Middle frontal gyrus (tissue), 1 donor: ENCODE measurements around the gene ANKS6.

Experiments used
- DNase-seq: peaks from one replicate; pipeline ENCODE4 v3.0.0-alpha.2; 2015; ENCODE audit warnings: low spot score; ENCODE audit errors: extremely low spot score

Gene ANKS6

DNA sequence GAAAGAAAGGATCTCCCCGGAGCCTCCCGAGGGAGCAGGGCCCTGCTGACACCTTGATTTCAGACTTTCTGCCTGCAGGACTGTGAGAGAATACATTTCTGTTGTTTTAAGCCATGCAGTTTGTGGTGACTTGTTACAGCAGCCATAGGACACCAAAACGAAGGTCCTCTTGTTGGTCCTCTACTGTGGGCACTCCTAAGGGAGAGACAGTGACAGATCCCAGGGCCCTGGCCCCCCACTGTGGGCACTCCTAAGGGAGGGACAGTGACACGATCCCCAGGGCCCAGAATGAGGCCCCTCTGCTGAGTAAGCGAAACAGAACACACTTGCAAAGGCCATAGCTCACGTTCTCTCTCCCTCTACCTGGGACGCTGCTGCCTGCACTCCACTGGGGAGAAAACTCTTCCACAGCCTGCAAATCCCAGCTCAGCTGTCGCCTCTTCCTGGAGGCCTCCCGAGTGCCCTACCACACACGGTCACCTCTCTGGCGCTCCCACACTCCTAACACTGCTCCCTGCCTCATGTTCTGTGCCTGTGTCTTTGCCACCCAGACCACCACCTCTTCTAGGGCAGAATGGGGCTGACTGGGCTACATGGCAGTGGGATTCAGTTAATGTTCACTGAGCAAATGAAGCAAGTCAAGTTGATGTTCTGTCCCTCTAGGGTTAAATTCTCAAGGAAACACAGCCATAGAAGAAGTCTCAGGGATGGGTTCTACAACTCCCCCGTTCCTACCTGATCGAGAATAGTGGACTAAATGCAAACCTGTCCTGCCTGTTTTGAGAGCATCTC lies 23.8 kb downstream of the ANKS6 start:
- DNase-seq = no peak

DNA sequence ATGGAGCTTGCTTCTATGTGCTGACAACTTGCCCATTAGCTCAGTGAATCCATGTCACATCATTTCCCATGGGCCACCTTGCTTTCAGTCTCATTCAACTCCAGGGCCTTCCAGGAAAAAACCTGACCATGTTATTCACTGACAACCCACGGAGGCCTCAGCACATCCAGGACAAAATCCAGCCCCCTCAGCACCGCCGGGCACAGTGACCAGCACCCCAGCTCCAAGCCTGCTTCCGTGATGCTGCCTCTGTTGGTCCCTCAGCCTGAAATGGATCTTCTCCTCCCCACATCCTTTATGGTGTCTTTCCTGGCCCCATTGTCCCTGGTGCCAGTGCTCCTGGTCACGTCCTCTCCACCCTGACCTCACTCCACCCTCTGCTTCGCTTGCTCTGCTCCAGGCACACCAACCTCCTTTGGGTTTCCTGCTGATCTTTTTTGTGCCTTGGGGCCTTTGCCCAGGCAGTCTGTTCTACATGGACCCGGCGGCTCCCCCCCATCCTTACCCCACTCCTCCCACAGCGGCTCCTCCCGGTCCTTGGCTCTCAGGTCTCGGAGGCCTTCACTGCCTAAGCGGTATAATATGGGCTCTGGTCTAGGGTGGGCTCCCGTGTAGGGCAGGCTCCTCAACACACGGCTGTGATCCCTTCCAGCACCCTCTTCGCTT lies 25.0 kb downstream of the ANKS6 start:
- DNase-seq = no peak

DNA sequence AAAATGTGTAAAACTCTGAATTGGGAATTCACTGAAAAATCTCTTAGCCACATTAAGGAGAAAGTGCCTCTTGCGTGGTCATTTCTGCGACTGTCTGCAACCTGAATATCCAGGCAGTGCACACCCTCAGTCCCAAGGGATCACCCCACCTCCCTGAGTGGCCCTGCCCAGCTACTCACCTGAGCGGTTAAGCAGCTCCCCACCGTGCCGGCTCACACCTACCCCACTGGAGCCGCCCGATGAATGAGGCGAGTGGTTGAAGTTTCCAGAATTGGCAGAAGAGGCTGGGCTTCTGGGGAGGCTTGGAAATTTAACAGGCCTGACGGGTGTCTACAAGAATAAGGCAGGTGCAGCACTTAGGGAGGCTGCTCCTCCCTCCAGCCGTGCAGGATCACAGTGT lies 25.6 kb downstream of the ANKS6 start:
- no peak for DNase-seq

DNA sequence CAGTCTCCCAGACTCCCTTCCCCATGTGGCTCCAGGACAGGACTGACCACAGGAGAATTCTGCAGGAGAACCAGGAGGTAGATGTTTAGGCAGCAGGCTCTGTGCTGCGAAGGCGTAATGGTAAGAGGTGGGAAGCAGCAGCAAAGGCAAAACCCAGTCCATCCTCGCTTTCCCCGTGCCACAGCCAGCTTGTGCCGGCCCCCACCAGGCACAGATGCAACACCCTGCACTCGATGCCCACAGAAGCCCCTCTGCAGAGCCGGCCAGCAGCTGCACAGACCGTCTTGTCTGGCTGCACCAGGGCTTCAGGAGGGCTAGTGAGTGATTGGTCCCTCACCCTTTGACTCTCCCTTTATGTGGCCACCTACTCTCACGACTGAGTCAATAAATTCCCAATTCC lies 28.0 kb downstream of the ANKS6 start:
- no peak for DNase-seq

DNA sequence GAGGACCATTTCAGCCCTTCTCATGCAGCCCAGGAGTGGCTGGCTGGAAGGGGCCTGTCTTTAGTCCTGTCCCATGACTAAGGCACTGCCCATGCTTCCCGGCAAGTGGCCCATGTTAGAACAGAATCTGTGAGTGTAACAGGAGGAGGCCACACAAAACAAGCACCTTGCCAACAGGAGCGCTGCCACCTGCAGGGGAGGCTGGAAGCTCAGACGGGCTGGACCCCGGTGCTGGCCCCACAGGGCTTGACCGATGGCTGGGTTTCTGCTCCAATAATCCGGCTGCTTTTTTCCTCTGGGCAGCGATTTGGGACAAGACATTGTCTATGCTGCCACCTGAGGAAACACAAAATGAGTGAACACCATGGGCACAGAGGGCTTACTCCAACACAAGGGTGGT lies 28.4 kb downstream of the ANKS6 start:
- DNase-seq = no peak

DNA sequence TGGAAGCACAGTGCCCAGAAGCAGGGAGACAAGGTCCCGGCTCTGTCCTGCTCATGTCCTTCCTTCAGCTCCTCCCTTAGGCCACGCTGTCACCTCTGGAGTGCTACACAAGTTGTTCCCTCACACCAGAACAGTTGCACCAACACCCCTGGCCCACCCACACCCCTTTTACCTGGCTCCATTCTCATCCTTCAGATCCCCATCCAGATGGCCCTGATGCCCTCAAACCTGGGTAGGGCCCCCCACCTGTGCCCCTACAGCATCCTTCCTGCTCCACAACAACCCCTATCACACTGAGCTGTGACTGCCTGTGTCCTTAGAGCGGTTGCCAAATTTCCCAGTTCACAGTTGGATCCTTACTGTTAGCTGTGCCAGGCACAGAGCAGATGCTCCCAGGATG lies 29.2 kb downstream of the ANKS6 start:
- DNase-seq = no peak

DNA sequence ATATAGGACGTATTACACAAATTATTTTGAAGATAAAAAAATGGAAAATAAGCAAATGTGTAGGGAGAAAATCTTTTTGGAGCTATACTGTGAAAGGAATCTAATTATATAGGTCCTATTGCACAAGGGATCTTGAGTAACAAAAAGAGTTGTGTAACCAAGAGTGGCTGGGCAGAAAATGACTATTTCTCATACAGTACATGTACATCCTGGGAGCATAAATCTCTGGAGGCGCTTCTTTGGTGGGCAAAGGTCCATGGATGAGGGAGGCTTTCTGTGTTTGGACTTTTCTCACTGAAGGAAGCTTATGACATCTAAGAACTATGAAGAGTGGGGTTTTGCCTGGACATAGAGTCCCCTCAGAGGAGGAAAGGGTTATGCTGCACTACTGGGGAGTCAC lies 29.8 kb downstream of the ANKS6 start:
- no peak for DNase-seq

DNA sequence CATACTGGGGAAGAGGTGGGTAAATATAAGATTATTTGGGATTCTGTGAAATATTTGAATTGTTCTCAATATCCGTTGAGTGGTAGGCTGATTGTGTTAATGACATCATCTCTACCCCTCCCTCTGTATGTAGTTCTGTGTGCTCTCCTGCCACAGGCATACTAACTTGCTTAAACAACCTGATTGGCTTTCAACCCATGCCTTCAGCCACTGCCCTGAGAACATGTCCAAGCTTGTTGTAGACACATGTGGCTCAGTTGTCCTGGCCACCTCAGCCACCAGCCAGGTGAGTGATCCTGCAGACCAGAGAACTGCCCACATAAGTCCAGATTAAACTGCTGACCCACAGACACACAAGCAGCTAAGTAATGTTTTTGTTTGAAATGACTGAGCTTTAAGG lies 31.1 kb downstream of the ANKS6 start:
- DNase-seq = no peak

DNA sequence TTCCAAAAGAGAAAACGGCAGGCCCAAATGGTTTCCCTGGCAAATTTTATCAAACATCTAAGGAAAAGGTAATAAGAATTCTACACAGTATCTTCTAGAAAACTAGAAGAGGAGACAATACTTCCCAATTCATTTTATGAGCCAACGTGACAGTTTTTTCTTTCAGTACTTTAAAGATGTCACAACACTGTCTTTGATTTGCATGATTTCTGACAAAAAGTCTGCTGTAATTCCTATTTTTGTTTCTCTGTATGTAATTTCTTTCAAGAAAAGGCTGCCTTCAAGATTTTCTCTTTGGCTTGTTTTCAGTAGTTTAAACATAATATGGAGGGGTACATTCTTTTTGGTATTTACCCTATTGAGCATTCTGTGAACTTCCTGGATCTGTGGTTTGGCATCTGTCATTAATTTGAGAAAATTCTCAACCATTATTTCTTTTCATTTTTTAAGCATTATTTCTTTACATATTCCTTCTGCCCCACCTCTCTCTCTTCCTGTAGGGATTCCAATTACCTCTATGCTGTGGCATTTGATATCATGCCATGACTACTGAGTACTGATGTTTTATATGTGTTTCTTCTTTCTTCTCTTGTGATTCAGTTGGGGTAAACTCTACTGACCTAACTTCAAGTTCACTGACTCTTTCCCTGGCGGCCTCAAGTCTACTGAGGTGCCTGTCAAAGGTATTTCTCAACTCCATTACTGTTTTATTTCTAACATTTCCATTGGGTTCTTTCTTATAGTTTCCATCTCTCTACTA lies 32.2 kb downstream of the ANKS6 start:
- no peak for DNase-seq

DNA sequence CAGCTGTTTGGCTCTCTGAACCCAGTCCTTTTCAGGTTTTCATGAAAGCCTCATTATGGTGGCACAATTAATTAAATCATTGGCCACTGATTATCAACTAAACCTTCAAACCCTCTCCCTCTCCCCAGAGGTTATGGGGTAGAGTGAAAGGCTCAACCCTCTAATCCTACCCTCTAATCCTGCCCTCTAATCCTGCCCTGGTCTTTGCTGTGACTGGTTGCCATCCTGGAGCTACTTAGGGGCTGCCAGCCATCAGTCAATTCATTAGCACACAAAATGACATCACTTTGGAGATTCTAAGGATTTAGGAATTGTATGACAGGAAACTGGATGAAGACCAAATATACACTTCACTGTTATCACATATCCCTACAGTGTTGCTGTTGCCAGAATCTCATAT lies 36.1 kb downstream of the ANKS6 start:
- no peak for DNase-seq

DNA sequence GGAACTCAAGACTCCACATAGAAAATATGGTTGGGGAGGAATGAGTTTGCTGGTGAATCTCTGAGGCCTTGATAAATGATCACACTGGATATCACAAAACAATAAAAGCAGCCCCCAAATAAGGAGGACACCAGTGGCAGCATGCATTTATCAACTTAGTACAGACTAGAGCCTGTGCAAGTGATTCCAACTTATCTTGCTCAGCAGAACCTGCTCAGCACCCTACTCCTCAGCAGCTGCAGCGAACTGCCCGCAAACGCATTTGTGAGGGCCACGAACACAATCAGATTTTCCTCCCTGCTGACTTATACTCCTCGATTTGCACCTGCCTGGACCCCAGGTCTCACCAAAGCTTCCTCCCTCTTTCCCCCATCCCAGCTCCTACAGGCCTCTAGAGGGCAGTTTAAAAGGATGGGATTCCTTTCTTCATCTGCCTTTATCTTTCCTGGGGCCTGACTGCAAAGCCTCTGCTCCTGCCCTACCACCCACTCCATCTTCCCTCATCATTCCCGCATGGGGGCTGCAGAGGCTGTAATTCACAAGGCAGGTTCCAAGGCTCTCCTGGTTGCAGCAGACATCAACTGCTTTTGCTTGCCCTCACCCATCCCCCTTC lies 41.2 kb downstream of the ANKS6 start:
- no peak for DNase-seq

DNA sequence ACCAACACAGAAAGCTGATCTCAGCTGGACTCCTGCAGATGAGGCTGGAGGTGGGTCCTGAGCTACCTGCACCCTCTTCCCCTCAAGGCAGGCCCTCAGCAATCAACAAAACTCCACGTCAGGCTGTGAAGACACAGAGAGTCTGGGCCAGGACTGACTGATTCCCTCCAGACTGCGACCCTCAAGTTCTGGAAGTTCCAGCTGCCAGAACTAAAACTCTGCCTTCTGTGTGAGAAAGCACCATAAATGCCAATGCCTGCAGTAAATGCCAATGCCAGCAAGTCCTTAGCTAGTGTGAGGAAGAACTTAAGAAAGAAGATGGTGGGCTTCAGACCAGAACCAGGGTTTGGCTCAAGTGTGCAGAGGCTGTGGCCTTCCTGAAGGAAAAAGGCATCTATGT lies 45.1 kb downstream of the ANKS6 start:
- DNase-seq = no peak

DNA sequence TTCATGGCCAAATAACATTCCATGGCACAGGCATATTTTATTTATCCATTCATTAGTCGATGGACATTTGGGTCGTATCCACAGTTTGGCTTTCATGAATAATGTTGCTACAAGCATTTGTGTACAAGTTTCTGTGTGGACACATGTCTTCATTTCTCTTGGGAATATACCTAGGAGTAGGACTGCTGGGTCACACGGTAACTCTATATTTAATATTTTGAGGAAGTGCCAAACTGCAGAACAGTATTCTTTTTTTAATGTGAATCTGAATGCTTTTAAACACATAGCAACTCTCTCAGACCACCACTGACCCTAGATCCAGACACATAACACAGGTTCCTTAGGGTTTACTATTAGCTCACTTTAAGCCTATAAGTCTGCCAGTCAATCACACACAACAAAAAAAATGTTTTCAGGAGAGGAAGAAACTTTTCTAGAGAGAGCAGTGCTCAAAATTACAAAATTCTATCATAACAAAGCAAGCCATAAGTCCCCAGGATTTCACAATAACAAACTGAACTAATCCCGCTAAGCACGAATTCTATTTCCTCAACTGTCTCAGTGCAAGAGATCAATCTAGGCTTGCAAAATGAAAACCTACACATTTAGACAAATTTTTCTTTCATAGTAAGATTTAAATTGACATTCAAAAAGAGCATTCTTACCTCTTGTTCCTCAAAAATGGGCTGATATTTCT lies 45.8 kb downstream of the ANKS6 start:
- DNase-seq = no peak

DNA sequence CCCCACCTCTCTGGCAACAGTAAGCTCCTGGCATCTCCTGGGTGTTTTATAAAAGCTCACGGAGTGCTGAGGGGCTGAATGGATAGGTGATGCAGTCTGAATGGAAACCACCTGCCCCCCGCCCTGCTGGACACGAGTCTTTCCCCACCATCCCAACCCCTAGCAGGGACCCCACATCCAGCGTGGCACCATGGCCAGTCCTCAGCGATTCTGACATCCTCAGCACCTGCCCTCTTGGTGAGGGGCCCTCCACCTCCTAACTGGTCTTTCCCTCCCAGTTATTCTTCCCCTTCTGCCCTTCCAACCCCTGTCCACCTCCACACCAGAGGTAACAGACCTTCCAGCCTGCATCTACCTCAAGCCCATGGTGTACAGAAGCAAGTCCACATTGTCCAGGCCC lies 48.9 kb downstream of the ANKS6 start:
- DNase-seq = no peak

DNA sequence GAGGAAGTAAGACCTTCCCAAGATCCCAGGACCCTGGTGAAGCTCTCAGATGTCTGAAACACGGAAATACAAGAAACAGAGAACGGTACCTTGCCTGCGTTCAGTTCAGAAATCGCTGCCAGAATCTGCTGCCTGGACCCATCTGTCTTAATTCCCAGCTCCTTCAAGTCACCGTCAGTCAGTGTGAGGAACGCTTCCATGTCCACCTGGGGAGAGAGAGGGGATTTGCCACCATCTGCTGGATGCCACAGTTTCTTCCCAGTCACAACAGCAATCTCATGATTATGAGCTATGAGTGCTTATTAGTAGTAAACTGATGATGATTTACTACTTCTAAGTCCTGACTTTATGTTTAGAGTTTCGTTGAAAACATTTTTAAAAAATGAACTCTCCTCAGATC lies 50.9 kb downstream of the ANKS6 start:
- DNase-seq = no peak

DNA sequence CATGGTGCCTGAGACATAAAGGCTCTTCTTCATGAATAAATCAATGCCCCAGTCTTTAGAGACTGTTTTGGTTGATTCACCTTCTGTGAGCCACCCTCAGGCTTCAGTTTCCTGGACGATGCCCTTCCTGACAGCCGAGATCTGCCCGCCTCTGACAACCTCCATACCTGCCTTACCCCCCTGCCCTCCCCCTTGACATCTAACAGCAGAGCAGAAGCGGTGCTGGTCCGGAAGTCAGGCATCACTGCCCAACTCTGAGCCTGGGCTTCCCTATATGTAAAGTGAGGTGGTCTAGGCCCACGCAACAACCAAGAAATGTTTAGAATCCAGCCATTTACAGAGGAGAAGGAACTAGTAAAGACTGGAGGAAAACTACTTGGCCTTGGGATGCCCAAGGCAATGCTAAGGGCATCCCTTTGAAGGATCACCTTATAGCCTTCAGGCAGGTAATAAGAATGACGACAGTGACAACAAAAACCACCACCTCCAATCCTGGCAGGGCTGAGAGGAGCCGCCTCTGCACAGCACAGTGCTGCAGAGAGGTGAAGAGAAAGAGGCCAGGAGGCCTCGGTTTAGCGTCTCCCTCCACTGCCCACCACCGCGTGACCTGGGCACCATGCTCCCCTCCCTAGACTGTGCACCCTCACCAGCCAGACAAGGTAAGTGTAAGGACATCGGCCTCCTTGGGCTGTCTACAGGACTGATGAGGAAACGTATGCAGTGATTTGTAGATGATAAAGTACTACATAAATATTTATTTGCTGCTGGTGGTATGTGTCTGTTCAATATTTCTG lies 52.3 kb downstream of the ANKS6 start:
- no peak for DNase-seq

DNA sequence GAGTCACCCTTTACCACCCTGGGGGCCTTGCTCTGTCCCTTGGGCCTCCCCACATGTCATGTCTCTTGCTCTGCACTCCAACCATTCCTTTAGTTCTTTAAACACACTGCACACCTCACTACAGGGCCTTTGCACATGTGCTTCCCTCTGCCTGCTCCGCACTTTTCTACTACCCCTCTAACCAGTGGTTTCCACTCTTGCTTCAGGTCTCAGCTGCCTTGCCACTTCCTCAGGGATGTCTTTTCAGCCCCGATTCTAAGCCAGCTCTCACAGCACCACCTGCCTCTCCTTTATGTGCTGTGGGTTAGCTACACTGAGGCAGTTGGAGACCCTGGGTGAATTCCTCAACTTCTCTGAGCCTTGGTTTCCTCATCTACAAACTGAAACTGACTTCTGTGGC lies 53.0 kb downstream of the ANKS6 start:
- no peak for DNase-seq

DNA sequence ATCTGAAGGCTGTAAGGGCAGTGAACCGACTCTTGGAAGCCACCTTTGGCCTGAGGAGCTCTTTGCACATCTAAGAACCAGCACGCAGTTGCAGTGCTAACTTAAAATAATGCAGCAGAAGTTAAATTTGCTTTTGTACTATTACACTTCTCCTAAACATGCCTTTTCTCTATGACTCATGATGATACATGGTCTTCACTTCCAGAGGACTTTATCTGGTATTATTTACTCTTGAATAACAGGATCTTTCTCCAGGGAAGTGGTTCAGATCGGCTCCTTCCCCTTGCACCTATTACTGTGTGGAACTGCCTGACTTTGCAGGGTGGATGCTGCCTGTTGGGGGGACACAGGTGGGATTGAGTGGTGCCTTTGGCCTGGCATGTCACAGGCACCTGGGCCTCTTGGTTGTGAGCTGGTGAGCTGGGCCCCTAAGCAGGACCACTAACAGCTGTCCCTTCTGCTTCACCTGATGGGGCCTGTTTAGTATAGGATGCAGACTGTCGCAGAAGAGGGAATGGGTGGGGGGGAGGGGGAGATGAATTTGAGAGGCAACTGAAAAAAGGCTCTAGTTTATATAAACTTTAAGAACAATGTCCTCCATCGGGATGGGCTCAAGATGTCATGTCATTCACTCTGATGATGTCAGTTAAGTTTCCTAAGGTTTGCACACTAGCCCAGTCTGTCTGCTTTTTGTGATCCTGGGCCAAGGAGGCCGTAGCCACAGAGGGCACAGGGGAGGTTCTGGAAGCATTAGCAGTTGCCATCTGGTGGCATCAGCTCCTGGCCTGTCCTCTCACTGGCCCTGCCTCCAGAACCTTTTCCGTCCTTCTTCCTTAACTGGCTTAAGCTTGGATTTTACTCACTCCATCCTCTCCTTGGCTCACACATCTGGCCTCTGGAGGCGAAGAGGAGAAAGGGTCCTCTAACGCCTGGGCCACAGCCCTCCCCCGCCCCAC lies 53.8 kb downstream of the ANKS6 start:
- DNase-seq = no peak

DNA sequence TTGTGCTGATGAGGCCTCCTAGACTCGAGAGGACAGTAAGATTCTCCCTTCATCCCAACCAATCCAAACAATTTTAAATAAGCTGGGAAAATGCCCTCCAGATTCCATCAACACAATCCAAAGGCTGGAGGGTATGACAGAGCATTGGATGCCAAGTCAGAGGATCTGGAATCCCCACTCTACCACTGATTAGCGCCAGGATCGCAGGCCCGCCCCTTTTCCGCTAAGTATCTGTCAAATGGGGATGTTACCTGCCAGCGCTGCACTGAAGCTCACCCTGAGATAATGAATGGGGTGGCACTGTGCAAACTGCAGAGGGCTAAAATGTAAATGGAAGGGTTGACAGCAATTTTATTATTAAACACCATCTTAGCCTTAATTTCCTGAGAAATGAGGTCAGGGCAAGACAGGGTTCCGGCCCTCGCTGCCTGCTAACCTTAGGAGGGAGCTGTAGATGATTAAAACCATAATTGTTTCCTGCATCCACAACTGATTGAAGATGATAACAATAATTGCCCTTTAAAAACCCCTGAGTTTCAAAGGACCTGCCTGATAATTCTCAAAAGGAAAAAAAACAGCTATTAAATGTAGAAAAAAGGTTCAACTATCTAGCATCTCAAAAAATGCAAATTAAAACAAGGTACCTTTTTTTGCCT lies 56.0 kb downstream of the ANKS6 start:
- no peak for DNase-seq
